Measurements from ENCODE around the gene ZNHIT3. TPM values are rescaled to one million over a fixed set of nuclear protein-coding genes. Genes with fewer than 3 reads are reported as not detected.

Gene ZNHIT3
- total and polyA plus RNA-seq, 2 of the 13 experiments (the other 11 are each of a cell fraction or from before 2014, with no cell fraction given) = 66.6 to 77.4 TPM

DNA sequence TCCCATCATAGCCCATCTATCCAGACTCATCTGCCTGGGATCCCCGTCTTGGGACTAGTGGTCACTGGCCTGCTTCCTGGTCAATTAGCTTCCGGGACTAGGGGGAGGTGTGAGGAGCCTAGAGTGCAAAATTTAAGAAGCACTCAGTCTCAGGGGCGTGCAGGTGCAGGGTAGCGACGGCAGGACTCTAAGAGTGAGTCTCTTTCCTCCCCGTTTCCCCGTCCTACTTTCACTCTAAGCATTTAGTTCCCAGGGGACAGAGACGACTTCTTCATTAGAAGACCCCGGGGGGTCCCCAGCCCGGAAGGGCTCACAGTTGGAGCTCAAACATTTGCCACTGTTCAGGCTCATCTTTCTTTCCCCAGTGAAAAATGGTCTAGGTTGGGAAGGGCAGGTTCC is 677 bp upstream of the ZNHIT3 start:
- no TSS peak for BruUV-seq (replicated peaks)
- H3K4me1 ChIP-seq (ENCODE audit: insufficient read depth, low read length) = peaks cover 41% of the 10 kb centered on the region
- H3K79me2 ChIP-seq (ENCODE audit: insufficient read depth, low read length) = peaks cover 36% of the 10 kb centered on the region
- CTCF ChIA-PET (ENCODE audit: low intra/inter-chr PET ratio, low total read pairs) = no interaction called here
- DNase-seq (ENCODE audit: low spot score) (no peak), FAIRE-seq (no peak), ATAC-seq (no peak)
- POLR2A ChIA-PET = interaction anchor here (0.7 to 1.4 kb wide), 6 partner anchors 9 to 677 kb away, joined by 3 to 8 read pairs (median 4); partner anchors contain the start of genes GGNBP2, PIGW and TAF15
- 32% methylated on average over 6 of the region's 10 CpGs for WGBS (ENCODE audit: low lambda C conversion rate)
- peak overlapping the region; percentile 89 for H2AFZ ChIP-seq (ENCODE audit: low read length)
- no peaks in the 10 kb centered on the region for H4K20me1 ChIP-seq (ENCODE audit: insufficient read depth, low read length)
- in situ Hi-C loops (cut with HindIII; ENCODE audit: extremely low pct_ligation_motif_present, low pct_unique_long_range_greater_than_20kb) (loop anchor here (25.0 kb wide), 1 partner anchor 524 kb away; no protein-coding TSS in a partner anchor), intact Hi-C loops (cut with micrococcal nuclease; ENCODE audit: unreplicated experiment) (loop anchor here (5.0 kb wide), 1 partner anchor 56 kb away; the partner anchor contains the start of gene GGNBP2)
- no peak overlapping the region for H3K27ac ChIP-seq (ENCODE audit: extremely low read length, insufficient read depth, low read length)
- H3K4me3 ChIP-seq (replicated peaks in 1 of 3; ENCODE audit: insufficient read depth in 1 of 3, low read depth in 2 of 3, low read length in 3 of 3) = peak overlapping the region; percentile 83 to 100 (median 95); a peak in 5 of 6 replicates
- H3K4me2 ChIP-seq (ENCODE audit: low read depth, low read length) = peak overlapping the region; percentile 81
- no peaks in the 10 kb centered on the region for H3K9me3 ChIP-seq (ENCODE audit: low read length)
- TF ChIP-seq ZSCAN31 (CRISPR knock-in tag; IDR thresholded peaks at IDR 0.05; ENCODE audit: low read depth) (no peak), ZNF557 (CRISPR knock-in tag; IDR thresholded peaks at IDR 0.05) (no peak)
- TF ChIP-seq, protein P1, sequence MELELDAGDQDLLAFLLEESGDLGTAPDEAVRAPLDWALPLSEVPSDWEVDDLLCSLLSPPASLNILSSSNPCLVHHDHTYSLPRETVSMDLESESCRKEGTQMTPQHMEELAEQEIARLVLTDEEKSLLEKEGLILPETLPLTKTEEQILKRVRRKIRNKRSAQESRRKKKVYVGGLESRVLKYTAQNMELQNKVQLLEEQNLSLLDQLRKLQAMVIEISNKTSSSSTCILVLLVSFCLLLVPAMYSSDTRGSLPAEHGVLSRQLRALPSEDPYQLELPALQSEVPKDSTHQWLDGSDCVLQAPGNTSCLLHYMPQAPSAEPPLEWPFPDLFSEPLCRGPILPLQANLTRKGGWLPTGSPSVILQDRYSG (CRISPR knock-in tag; IDR thresholded peaks at IDR 0.05) = 0 out of 2 replicates have a peak, but pooled peaks have one; percentile 1
- peaks cover 0 to 3% of the 10 kb centered on the region in 2 experiments; a peak in 2 of 5 replicates for H3K36me3 ChIP-seq (replicated peaks in 1 of 2; ENCODE audit: control insufficient read depth in 1 of 2, insufficient read depth in 2 of 2, low read length in 2 of 2)
- 0 out of 2 replicates have a peak overlapping the region, but pooled peaks have one; percentile 90 for H3K9ac ChIP-seq (ENCODE audit: insufficient read depth, low read depth, low read length)
- H3K27me3 ChIP-seq (ENCODE audit: control insufficient read depth in 1 of 2, insufficient read depth in 2 of 2, low read length in 2 of 2) = peaks cover 0 to 9% of the 10 kb centered on the region in 2 experiments; a peak in 1 of 5 replicates

DNA sequence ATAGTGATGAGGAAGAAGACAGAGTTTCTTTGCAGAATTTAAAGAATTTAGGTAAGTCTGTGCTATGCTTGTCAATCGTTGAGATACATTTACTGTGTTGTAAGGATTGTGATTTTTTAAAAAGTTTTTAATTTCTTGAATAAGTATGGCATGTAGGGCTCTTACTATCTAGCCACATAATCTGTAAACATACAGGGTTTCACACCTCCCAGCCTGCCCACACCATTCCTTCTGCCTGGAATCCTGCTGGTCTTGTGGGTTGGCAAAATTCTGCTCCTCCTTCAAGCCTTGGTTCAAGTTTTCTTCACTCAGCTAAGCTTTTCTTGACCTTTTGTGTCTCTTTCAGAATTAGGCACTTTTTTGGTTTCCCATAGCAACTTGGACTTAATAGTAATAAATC is 7.5 kb downstream of the ZNHIT3 start:
- FAIRE-seq (no peak), ATAC-seq (no peak), DNase-seq (ENCODE audit: low spot score) (no peak)
- Histone ChIP-seq H3K9ac (ENCODE audit: insufficient read depth, low read depth, low read length) (no peak overlapping the region), H3K4me2 (ENCODE audit: low read depth, low read length) (no peak overlapping the region), H3K9me3 (ENCODE audit: low read length) (no peaks in the 10 kb centered on the region), H3K27me3 (ENCODE audit: control insufficient read depth in 1 of 2, insufficient read depth in 2 of 2, low read length in 2 of 2) (no peaks in the 10 kb centered on the region), H3K4me3 (replicated peaks in 1 of 3; ENCODE audit: insufficient read depth in 1 of 3, low read depth in 2 of 3, low read length in 3 of 3) (no peak overlapping the region), H4K20me1 (ENCODE audit: insufficient read depth, low read length) (no peaks in the 10 kb centered on the region), H3K27ac (ENCODE audit: extremely low read length, insufficient read depth, low read length) (no peak overlapping the region), H3K36me3 (replicated peaks in 1 of 2; ENCODE audit: control insufficient read depth in 1 of 2, insufficient read depth in 2 of 2, low read length in 2 of 2) (peaks cover 25 to 73% of the 10 kb centered on the region in 2 experiments), H3K4me1 (ENCODE audit: insufficient read depth, low read length) (peaks cover 3% of the 10 kb centered on the region; the same call in 1 of the 2 replicates), H2AFZ (ENCODE audit: low read length) (no peak overlapping the region), H3K79me2 (ENCODE audit: insufficient read depth, low read length) (peaks cover 29% of the 10 kb centered on the region)
- TF ChIP-seq, protein P2, sequence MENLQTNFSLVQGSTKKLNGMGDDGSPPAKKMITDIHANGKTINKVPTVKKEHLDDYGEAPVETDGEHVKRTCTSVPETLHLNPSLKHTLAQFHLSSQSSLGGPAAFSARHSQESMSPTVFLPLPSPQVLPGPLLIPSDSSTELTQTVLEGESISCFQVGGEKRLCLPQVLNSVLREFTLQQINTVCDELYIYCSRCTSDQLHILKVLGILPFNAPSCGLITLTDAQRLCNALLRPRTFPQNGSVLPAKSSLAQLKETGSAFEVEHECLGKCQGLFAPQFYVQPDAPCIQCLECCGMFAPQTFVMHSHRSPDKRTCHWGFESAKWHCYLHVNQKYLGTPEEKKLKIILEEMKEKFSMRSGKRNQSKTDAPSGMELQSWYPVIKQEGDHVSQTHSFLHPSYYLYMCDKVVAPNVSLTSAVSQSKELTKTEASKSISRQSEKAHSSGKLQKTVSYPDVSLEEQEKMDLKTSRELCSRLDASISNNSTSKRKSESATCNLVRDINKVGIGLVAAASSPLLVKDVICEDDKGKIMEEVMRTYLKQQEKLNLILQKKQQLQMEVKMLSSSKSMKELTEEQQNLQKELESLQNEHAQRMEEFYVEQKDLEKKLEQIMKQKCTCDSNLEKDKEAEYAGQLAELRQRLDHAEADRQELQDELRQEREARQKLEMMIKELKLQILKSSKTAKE (CRISPR knock-in tag; IDR thresholded peaks at IDR 0.05; ENCODE audit: borderline replicate concordance) = no peak
- no peak for TF ChIP-seq ZFP90 (CRISPR knock-in tag; IDR thresholded peaks at IDR 0.05; ENCODE audit: borderline replicate concordance)
- TF ChIP-seq KDM1A (CRISPR knock-in tag; IDR thresholded peaks at IDR 0.05) = no peak
- TF ChIP-seq NR3C1 (CRISPR knock-in tag; IDR thresholded peaks at IDR 0.05) = no peak
- 100% methylated on average over 1 of the region's 1 CpG for WGBS (ENCODE audit: low lambda C conversion rate)
- intact Hi-C loops (cut with micrococcal nuclease; ENCODE audit: unreplicated experiment) = no loop called here
- CTCF ChIA-PET (ENCODE audit: low intra/inter-chr PET ratio, low total read pairs) = no interaction called here
- in situ Hi-C loops (cut with HindIII; ENCODE audit: extremely low pct_ligation_motif_present, low pct_unique_long_range_greater_than_20kb) = loop anchor here (25.0 kb wide), 1 partner anchor 532 kb away; no protein-coding TSS in a partner anchor
- POLR2A ChIA-PET = interaction anchor here (1.3 to 1.8 kb wide), 3 partner anchors 8 to 41 kb away, joined by 3 to 7 read pairs (median 4); partner anchors contain the start of genes MYO19, PIGW and ZNHIT3
- no TSS peak for BruUV-seq (replicated peaks)
